ENCODE data around the gene TMEM185B.
A peak's percentile ranks its signal among the peaks of the same experiment; 100 is the strongest.

The TMEM185B gene

GRCh38 chr2:120255071-120255470 lies 31.9 kb upstream of the TMEM185B start:
- Mint-ChIP-seq H3K9me3 (no peaks in the 10 kb centered on the region), H3K4me3 (peak overlapping the region in 1 of 2 donors; percentile 10), H3K27ac (no peak overlapping the region), H3K27me3 (no peaks in the 10 kb centered on the region), H3K4me1 (peaks cover 61% of the 10 kb centered on the region)
- no peak for ATAC-seq
- no peak for DNase-seq

DNA sequence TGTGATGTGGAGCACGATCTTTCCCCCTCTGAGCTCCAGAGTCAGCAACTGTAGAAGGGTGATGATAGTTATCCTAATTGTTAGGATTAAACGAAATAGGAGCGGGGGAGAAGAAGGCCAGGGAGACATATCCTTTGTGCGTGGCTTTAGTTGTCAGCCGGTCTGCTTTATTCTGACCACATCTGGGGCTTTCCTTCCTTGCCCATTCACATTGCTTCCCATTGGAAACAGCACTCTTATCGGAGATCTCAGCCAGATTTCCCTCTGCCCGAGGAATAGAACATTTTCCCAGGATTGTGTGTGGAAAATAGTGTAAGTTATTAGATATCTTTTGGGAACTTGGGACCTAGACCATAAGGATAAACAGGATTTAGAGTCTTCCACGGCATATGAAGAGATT lies 31.0 kb upstream of the TMEM185B start:
- peaks cover 61% of the 10 kb centered on the region for H3K4me1 Mint-ChIP-seq
- ATAC-seq = no peak
- H3K9me3 Mint-ChIP-seq = no peaks in the 10 kb centered on the region
- H3K27me3 Mint-ChIP-seq = no peaks in the 10 kb centered on the region
- no peak for DNase-seq
- peak overlapping the region; percentile 86 to 96 for H3K4me3 Mint-ChIP-seq
- H3K27ac Mint-ChIP-seq = no peak overlapping the region

DNA sequence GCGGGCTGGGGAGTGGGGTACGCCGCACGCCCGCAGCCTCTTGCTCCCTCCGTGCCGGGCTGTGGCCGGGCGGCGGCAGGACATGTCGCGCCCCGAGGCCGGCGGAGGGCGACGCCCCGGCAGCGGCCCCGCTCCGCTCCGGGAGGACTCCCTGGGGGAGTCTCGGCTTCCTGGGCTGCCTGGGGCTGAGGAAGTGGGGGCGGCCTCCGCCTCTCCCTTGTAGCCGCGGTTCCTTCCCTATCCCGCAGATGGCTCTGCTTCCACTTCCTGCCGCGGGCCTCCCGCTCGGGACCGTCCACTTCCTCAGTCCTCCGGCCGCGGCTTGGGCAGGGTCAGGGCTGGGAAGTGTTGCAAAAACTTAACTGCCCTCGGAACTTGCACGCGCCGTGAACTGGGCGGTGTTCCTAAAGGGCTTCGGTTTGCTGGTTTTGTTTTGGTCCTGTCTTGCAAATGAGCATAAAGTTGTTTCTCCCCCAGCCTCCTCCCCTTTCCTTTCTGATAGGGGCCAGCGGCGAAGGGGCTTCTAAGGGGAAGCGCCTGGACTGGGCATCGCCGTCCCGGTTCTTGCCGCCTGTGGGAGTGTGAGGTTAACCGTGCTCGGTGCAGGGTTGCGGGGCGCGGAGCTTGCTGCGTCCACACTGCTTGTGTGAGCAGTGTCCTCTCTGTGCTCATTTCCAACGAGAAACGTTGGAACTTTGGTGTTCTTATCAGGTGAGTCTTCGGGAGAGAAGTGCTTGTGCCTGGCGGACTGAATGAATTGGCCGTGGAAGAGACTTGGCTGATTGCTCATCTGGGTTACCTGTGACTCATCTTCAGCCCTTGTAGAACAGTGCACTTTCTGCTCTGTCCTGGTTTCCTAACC lies 30.1 kb upstream of the TMEM185B start:
- H3K4me3 Mint-ChIP-seq = peak overlapping the region; percentile 86 to 96
- peak; percentile 51 for ATAC-seq
- peak; percentile 30 to 42 for DNase-seq
- no peaks in the 10 kb centered on the region for H3K9me3 Mint-ChIP-seq
- H3K27me3 Mint-ChIP-seq = peaks cover 5% of the 10 kb centered on the region
- H3K4me1 Mint-ChIP-seq = peaks cover 61% of the 10 kb centered on the region
- H3K27ac Mint-ChIP-seq = peak overlapping the region; percentile 82 to 97

DNA sequence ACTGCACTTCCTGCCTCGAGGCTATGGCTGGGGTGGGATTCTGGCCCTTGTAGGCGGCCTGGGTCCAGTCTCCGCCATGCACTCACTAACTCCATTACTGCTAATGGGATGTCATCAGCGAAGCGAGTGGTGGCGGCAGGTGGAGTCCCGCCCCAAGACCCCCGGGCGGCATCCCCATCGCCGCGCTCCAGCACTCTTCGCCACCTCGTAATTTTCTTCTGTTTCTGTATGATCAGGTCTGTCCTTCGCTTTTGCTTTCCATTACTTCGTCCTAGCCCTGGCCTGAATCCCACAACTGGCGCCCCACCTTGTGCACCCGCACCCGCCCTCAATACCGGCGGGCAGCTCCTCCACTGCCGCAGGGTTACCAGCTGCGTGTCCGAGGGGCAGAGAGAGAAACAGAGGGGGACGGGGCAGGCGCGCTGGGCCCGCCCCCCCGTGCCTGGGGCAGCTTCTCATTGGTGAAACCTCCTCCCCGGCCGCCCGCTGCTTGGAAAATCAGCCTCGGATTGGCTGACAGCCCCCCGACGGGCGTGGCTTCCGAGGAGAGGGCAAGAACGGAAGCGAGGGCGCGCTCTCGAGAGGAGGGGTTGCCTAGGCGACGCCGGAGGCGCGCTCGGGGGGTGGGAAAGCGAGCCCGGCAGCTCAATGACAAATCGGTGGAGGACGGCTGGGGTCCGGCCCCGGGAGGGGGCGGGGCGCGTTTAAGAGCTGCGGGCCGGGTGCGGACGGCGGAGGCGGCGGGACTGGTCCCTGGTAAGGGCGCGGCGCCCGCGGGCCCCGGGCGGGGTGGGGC lies 29.2 kb upstream of the TMEM185B start, which contains the start of gene RALB:
Gene RALB (plus strand): TSS at position 628 of the 796 bp plus-strand sequence. CDS start 25,813 bp downstream, outside the sequence.
- Mint-ChIP-seq H3K9me3 (no peaks in the 10 kb centered on the region), H3K4me1 (peaks cover 61% of the 10 kb centered on the region), H3K4me3 (peak within 1 kb of the TSS; percentile 100), H3K27me3 (peaks cover 14% of the 10 kb centered on the region), H3K27ac (peak within 1 kb of the TSS; percentile 96 to 97)
- DNase-seq (peak; percentile 96 to 98), ATAC-seq (peak; percentile 94)

DNA sequence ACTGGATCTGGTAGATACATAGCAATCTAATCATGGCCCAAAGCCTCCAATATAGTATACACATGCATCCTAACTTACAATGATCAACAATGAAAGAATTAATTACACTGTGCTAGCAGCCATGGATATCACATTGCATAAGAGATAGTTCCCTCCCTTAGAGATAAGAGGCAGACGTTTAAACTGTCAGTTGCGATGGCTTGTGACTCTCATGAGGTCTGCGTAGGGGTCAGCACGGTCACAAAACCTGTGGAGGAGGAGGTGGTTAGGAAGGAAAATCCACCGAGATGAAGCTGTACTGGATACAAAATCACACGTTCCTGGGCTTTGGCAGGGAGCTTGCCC lies 28.7 kb upstream of the TMEM185B start:
- ATAC-seq (no peak), DNase-seq (no peak)
- peak overlapping the region in 1 of 2 donors; percentile 58 for H3K27ac Mint-ChIP-seq
- peaks cover 19% of the 10 kb centered on the region for H3K27me3 Mint-ChIP-seq
- no peaks in the 10 kb centered on the region for H3K9me3 Mint-ChIP-seq
- H3K4me3 Mint-ChIP-seq = peak overlapping the region; percentile 100
- H3K4me1 Mint-ChIP-seq = peaks cover 62% of the 10 kb centered on the region

- Mint-ChIP-seq H3K4me3 (no peak overlapping the region), H3K27ac (no peak overlapping the region), H3K9me3 (no peaks in the 10 kb centered on the region), H3K27me3 (peaks cover 27% of the 10 kb centered on the region), H3K4me1 (peaks cover 60% of the 10 kb centered on the region)
- ATAC-seq (no peak), DNase-seq (no peak)
These were observed 27.9 kb upstream of the TMEM185B start for GRCh38 chr2:120251078-120251477.

DNA sequence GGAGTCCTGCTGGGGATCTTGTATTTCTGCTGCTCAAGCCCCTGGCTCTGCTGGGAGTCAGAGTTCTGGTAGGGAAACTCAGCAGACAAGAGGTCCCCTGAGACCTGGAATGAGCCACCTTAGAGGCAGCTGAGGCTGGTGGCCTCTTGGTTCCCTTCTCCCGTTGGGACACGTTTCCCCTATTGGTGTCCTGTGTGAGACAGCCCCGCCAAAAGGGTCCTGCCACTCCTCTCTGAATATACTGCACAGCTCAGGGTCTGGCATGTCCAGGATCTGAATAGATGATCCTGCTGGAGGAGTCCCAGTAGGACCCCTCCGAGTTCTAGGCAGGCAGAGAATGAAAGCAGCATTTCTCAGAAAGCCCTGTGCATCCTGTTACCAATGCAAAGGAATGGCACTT lies 27.4 kb upstream of the TMEM185B start:
- H3K4me1 Mint-ChIP-seq = peaks cover 56% of the 10 kb centered on the region
- H3K9me3 Mint-ChIP-seq = no peaks in the 10 kb centered on the region
- H3K27me3 Mint-ChIP-seq = peaks cover 28% of the 10 kb centered on the region
- ATAC-seq (no peak), DNase-seq (no peak)
- H3K4me3 Mint-ChIP-seq = no peak overlapping the region
- H3K27ac Mint-ChIP-seq = no peak overlapping the region

- Mint-ChIP-seq H3K9me3 (peaks cover 10 to 14% of the 10 kb centered on the region in 2 donors), H3K27me3 (peaks cover 35% of the 10 kb centered on the region), H3K27ac (no peak overlapping the region), H3K4me1 (peaks cover 34% of the 10 kb centered on the region), H3K4me3 (no peak overlapping the region)
- no peak for DNase-seq
- no peak for ATAC-seq
These were observed 24.7 kb upstream of the TMEM185B start for GRCh38 chr2:120247851-120248250.

DNA sequence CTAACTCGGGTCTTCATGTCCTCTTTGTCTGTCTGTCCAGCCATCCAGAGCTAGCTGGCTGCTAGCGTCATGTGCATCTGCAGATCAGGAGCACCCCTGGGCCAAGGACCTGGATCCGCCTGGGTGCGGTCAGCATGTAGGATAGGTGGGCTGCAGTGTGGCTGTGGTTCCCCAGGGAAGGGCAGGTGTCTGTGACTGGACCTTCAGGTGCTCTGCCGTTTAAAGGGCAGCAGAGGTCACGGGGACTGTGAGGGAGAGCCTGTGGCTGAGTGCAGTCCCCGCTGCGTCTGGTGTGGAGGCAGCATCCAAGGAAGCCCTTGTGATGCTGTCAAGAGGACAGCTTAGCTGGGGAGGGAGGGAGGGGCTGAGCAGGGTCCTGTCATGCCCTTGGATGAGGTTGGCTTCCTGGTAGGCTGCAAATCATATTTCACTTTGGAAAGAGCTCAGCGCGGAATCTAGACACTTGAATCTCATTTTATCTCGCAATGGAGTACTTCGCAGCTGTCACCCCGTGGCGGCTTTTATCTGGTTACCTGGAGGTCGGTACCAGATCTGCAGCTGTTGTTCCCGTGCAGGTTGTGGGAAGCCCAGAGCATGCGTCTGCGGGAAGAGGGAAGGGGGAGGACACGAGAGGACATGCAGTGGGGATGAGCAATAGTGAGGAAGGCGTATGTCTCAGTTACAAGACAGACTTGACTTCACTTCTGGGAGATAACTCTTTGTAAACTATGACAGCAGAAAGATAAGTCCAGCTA lies 23.5 kb upstream of the TMEM185B start:
- ATAC-seq (peak; percentile 32), DNase-seq (no peak)
- peaks cover 25% of the 10 kb centered on the region for H3K4me1 Mint-ChIP-seq
- H3K27ac Mint-ChIP-seq = no peak overlapping the region
- H3K27me3 Mint-ChIP-seq = peaks cover 35% of the 10 kb centered on the region
- H3K9me3 Mint-ChIP-seq = peaks cover 10 to 14% of the 10 kb centered on the region in 2 donors
- no peak overlapping the region for H3K4me3 Mint-ChIP-seq

DNA sequence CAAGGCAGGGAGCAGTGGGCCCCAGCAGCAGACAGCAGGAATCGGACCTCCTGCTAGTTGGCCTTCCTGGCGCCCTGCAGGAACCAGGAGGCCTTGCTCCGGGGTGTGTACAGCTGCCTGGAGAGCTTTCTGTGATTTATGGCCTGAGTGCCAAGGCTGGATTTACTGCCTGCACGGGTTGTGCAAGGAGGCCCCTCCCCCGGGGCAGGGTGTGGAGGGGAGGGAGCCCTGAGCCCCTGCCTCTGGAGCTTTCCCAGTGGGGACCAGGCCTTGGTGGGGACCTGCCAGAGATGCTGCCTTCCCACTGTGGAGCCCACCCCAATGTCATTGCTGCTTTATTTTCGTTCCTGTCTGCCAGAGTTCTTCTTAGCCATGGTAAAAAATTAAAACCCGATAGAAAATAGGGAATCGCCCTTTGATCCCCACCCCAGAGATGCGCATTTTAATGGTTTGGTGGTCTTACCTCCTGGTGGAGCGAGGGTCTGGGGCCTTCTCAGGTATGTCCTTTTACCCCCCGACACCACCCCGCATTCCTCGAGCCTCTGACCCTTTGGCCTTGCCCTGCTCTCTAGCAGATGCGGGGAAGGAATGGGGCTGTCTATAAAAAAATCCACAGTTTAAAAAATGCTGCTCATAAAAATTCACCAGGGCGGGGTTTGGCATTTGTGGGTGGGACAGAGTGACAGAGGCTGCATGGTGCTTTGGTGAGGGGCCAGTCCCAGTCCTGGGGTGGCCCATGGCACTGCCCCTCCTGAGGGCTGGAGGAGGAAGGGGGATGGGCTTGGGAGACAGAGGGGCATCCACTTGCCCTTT lies 22.5 kb upstream of the TMEM185B start:
- no peak overlapping the region for H3K4me3 Mint-ChIP-seq
- ATAC-seq = peak; percentile 44

GRCh38 chr2:120244656-120245519 lies 21.7 kb upstream of the TMEM185B start:
- Mint-ChIP-seq H3K4me1 (peaks cover 24% of the 10 kb centered on the region), H3K4me3 (no peak overlapping the region), H3K27ac (no peak overlapping the region), H3K9me3 (peaks cover 10 to 14% of the 10 kb centered on the region in 2 donors), H3K27me3 (peaks cover 35% of the 10 kb centered on the region)
- DNase-seq (no peak), ATAC-seq (peak; percentile 8)

More for the DNA sequence above, 22.5 kb upstream of the TMEM185B start:
- Mint-ChIP-seq H3K27me3 (peaks cover 35% of the 10 kb centered on the region), H3K27ac (no peak overlapping the region), H3K9me3 (peaks cover 10 to 14% of the 10 kb centered on the region in 2 donors), H3K4me1 (peaks cover 24% of the 10 kb centered on the region)
- DNase-seq = no peak

GRCh38 chr2:120243875-120244553 lies 20.8 kb upstream of the TMEM185B start:
- Mint-ChIP-seq H3K27me3 (peaks cover 35% of the 10 kb centered on the region), H3K4me3 (no peak overlapping the region), H3K4me1 (peaks cover 30% of the 10 kb centered on the region), H3K27ac (no peak overlapping the region), H3K9me3 (peaks cover 10 to 14% of the 10 kb centered on the region in 2 donors)
- no peak for DNase-seq
- no peak for ATAC-seq

DNA sequence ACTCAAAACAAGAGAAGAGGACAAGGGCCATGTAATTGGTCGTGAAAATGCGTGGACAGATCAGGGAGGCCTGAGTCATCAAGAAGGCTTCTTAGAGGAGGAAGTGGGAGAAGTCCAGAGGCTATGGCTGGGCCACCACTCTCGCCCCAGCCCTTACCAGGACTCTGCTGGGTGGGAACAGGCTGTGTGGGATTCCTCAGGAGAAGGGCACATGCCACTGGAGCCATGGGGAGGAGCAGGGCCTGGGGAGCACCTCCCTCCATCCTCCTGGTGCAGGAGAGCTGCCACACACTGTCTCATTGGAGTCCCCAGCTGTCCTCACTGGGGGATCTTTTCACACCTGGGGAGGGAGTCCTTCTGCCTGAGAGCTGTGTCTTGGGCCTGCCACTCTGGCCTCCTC lies 20.0 kb upstream of the TMEM185B start:
- no peak overlapping the region for H3K4me3 Mint-ChIP-seq
- peaks cover 29% of the 10 kb centered on the region for H3K27me3 Mint-ChIP-seq
- H3K27ac Mint-ChIP-seq = no peak overlapping the region
- DNase-seq = no peak
- peaks cover 10 to 14% of the 10 kb centered on the region in 2 donors for H3K9me3 Mint-ChIP-seq
- peaks cover 34% of the 10 kb centered on the region for H3K4me1 Mint-ChIP-seq
- no peak for ATAC-seq
